ENCODE measurements around the gene SLCO4A1.

- TF ChIP-seq CTCF (conservative IDR thresholded peaks at IDR 0.05; ENCODE audit: low read depth, low read length) (no peak), EZH2 (IDR thresholded peaks at IDR 0.05; ENCODE audit: borderline replicate concordance, low read depth, low read length, poor library complexity, severe bottlenecking) (no peak)
Measured at GRCh38 chr20:62653951-62654685, 11.8 kb downstream of the SLCO4A1 start.
